HEK293 (cell line): ENCODE data around the gene OPA3.

ENCODE experiments used
- HOXD13 ChIP-seq: sonication (generic); formaldehyde crosslinking; IDR thresholded peaks from 2 replicates; pipeline ENCODE4 v1.8.0; 2022; ENCODE audit warnings: missing genetic modification reagents, borderline replicate concordance
- IKZF3 ChIP-seq: fragments of 450-650 bp; IDR thresholded peaks from 2 replicates; pipeline ENCODE4 v1.5.0; 2018; ENCODE audit warnings: missing biosample characterization, mild to moderate bottlenecking, missing genetic modification characterization, moderate library complexity
- KLF1 ChIP-seq: fragments of 450-650 bp; formaldehyde crosslinking; IDR thresholded peaks from 2 replicates; pipeline ENCODE4 v1.5.1; 2016; ENCODE audit warnings: missing biosample characterization, missing genetic modification characterization
- KLF10 ChIP-seq: fragments of 450-650 bp; IDR thresholded peaks from 2 replicates; pipeline ENCODE4 v1.5.1; 2018; ENCODE audit warnings: missing biosample characterization, mild to moderate bottlenecking, missing genetic modification characterization
- PRDM1 ChIP-seq: fragments of 450-650 bp; formaldehyde crosslinking; IDR thresholded peaks from 2 replicates; pipeline ENCODE4; 2016; ENCODE audit warnings: missing biosample characterization, missing genetic modification characterization
- RBAK ChIP-seq: fragments of 450-650 bp; formaldehyde crosslinking; IDR thresholded peaks from 2 replicates; pipeline ENCODE4 v1.5.1; 2016; ENCODE audit warnings: missing biosample characterization, missing genetic modification characterization
- REPIN1 ChIP-seq: fragments of 450-650 bp; formaldehyde crosslinking; IDR thresholded peaks from 2 replicates; pipeline ENCODE4 v1.5.1; 2017; ENCODE audit warnings: missing biosample characterization, missing genetic modification characterization, low read depth
- SCRT1 ChIP-seq: fragments of 450-650 bp; formaldehyde crosslinking; IDR thresholded peaks from 2 replicates; pipeline ENCODE4 v1.5.1; 2016; ENCODE audit warnings: missing biosample characterization, missing genetic modification characterization, borderline replicate concordance
- SETDB1 ChIP-seq: IDR thresholded peaks from one replicate; pipeline ENCODE4 v1.6.1; 2017; ENCODE audit warnings: mild to moderate bottlenecking, low read length, moderate library complexity, mixed read lengths; ENCODE audit not compliant: insufficient read length
- SP3 ChIP-seq: fragments of 450-650 bp; formaldehyde crosslinking; IDR thresholded peaks from 2 replicates; pipeline ENCODE4 v1.5.1; 2016; ENCODE audit warnings: missing biosample characterization, missing genetic modification characterization
- WT1 ChIP-seq: fragments of 450-650 bp; formaldehyde crosslinking; IDR thresholded peaks from 2 replicates; pipeline ENCODE4 v1.5.1; 2016; ENCODE audit warnings: missing biosample characterization, missing genetic modification characterization
- ZFP3 ChIP-seq: fragments of 450-650 bp; formaldehyde crosslinking; IDR thresholded peaks from 2 replicates; pipeline ENCODE4 v1.5.1; 2016; ENCODE audit warnings: low read depth, missing biosample characterization, missing genetic modification characterization
- ZFP41 ChIP-seq: fragments of 450-650 bp; formaldehyde crosslinking; IDR thresholded peaks from 2 replicates; pipeline ENCODE4 v1.5.1; 2016; ENCODE audit warnings: missing biosample characterization, missing genetic modification characterization, borderline replicate concordance
- ZNF10 ChIP-seq: fragments of 450-650 bp; formaldehyde crosslinking; IDR thresholded peaks from 2 replicates; pipeline ENCODE4 v1.5.1; 2017; ENCODE audit warnings: missing biosample characterization, missing genetic modification characterization
- ZNF138 ChIP-seq: fragments of 450-650 bp; formaldehyde crosslinking; IDR thresholded peaks from 2 replicates; pipeline ENCODE4 v1.5.1; 2016; ENCODE audit warnings: missing biosample characterization, missing genetic modification characterization, borderline replicate concordance
- ZNF155 ChIP-seq: fragments of 450-650 bp; formaldehyde crosslinking; IDR thresholded peaks from 2 replicates; pipeline ENCODE4 v1.5.1; 2016; ENCODE audit warnings: missing biosample characterization, missing genetic modification characterization
- ZNF16 ChIP-seq: fragments of 450-650 bp; formaldehyde crosslinking; IDR thresholded peaks from 2 replicates; pipeline ENCODE4 v1.5.1; 2016; ENCODE audit warnings: low read depth, missing biosample characterization, missing genetic modification characterization
- ZNF174 ChIP-seq: fragments of 450-650 bp; formaldehyde crosslinking; IDR thresholded peaks from 2 replicates; pipeline ENCODE4 v1.5.0; 2017; ENCODE audit warnings: missing biosample characterization, mild to moderate bottlenecking, missing genetic modification characterization
- ZNF184 ChIP-seq: fragments of 450-650 bp; IDR thresholded peaks from 2 replicates; pipeline ENCODE4 v1.5.1; 2018; ENCODE audit warnings: missing biosample characterization, mild to moderate bottlenecking, missing genetic modification characterization
- ZNF37A ChIP-seq: fragments of 450-650 bp; IDR thresholded peaks from 2 replicates; pipeline ENCODE4 v1.5.1; 2018; ENCODE audit warnings: missing biosample characterization, missing genetic modification characterization
- ZNF394 ChIP-seq: fragments of 450-650 bp; formaldehyde crosslinking; IDR thresholded peaks from 2 replicates; pipeline ENCODE4 v1.5.1; 2016; ENCODE audit warnings: missing biosample characterization, missing genetic modification characterization, mild to moderate bottlenecking, moderate library complexity, borderline replicate concordance
- ZNF426 ChIP-seq: fragments of 450-650 bp; formaldehyde crosslinking; IDR thresholded peaks from 2 replicates; pipeline ENCODE4 v1.5.1; 2017; ENCODE audit warnings: missing biosample characterization, missing genetic modification characterization, mild to moderate bottlenecking, inconsistent platforms, moderate library complexity
- ZNF48 ChIP-seq: fragments of 450-650 bp; formaldehyde crosslinking; IDR thresholded peaks from 2 replicates; pipeline ENCODE4 v1.5.1; 2016; ENCODE audit warnings: missing biosample characterization, missing genetic modification characterization
- ZNF530 ChIP-seq: fragments of 450-650 bp; formaldehyde crosslinking; IDR thresholded peaks from 2 replicates; pipeline ENCODE4 v1.5.1; 2016; ENCODE audit warnings: low read depth, missing biosample characterization, missing genetic modification characterization
- ZNF544 ChIP-seq: fragments of 450-650 bp; formaldehyde crosslinking; IDR thresholded peaks from 2 replicates; pipeline ENCODE4 v1.5.0; 2017; ENCODE audit warnings: missing biosample characterization, missing genetic modification characterization
- ZNF555 ChIP-seq: fragments of 450-650 bp; formaldehyde crosslinking; conservative IDR thresholded peaks from 2 replicates; pipeline ENCODE4 v1.5.1; 2017; ENCODE audit warnings: missing biosample characterization, mild to moderate bottlenecking, missing genetic modification characterization, inconsistent platforms
- ZNF558 ChIP-seq: fragments of 450-650 bp; formaldehyde crosslinking; IDR thresholded peaks from 2 replicates; pipeline ENCODE4 v1.5.1; 2016; ENCODE audit warnings: missing biosample characterization, missing genetic modification characterization
- ZNF621 ChIP-seq: fragments of 450-650 bp; formaldehyde crosslinking; IDR thresholded peaks from 2 replicates; pipeline ENCODE4 v1.5.1; 2017; ENCODE audit warnings: missing biosample characterization, missing genetic modification characterization
- ZNF623 ChIP-seq: fragments of 450-650 bp; formaldehyde crosslinking; IDR thresholded peaks from 2 replicates; pipeline ENCODE4 v1.5.1; 2016; ENCODE audit warnings: missing biosample characterization, missing genetic modification characterization
- ZNF654 ChIP-seq: fragments of 450-650 bp; formaldehyde crosslinking; IDR thresholded peaks from 2 replicates; pipeline ENCODE4 v1.5.1; 2016; ENCODE audit warnings: low read depth, missing biosample characterization, missing genetic modification characterization
- ZNF658 ChIP-seq: fragments of 450-650 bp; formaldehyde crosslinking; IDR thresholded peaks from 2 replicates; pipeline ENCODE4; 2016; ENCODE audit warnings: missing biosample characterization, missing genetic modification characterization
- ZNF785 ChIP-seq: fragments of 450-650 bp; formaldehyde crosslinking; IDR thresholded peaks from 2 replicates; pipeline ENCODE4 v1.5.1; 2016; ENCODE audit warnings: missing biosample characterization, missing genetic modification characterization
- ZNF792 ChIP-seq: fragments of 450-650 bp; formaldehyde crosslinking; IDR thresholded peaks from 2 replicates; pipeline ENCODE4 v1.5.1; 2016; ENCODE audit warnings: missing biosample characterization, missing genetic modification characterization
- TF ChIP-seq, protein P1 (sequence below): fragments of 450-650 bp; formaldehyde crosslinking; IDR thresholded peaks from 2 replicates; pipeline ENCODE4 v1.5.1; 2017; ENCODE audit warnings: missing biosample characterization, missing genetic modification characterization
- TF ChIP-seq, protein P2 (sequence below): fragments of 450-650 bp; formaldehyde crosslinking; IDR thresholded peaks from 2 replicates; pipeline ENCODE4 v1.5.1; 2016; ENCODE audit warnings: missing biosample characterization, missing genetic modification characterization
- TF ChIP-seq, protein P3 (sequence below): fragments of 450-650 bp; formaldehyde crosslinking; IDR thresholded peaks from 2 replicates; pipeline ENCODE4 v1.5.1; 2016; ENCODE audit warnings: missing biosample characterization, missing genetic modification characterization

The OPA3 gene

DNA sequence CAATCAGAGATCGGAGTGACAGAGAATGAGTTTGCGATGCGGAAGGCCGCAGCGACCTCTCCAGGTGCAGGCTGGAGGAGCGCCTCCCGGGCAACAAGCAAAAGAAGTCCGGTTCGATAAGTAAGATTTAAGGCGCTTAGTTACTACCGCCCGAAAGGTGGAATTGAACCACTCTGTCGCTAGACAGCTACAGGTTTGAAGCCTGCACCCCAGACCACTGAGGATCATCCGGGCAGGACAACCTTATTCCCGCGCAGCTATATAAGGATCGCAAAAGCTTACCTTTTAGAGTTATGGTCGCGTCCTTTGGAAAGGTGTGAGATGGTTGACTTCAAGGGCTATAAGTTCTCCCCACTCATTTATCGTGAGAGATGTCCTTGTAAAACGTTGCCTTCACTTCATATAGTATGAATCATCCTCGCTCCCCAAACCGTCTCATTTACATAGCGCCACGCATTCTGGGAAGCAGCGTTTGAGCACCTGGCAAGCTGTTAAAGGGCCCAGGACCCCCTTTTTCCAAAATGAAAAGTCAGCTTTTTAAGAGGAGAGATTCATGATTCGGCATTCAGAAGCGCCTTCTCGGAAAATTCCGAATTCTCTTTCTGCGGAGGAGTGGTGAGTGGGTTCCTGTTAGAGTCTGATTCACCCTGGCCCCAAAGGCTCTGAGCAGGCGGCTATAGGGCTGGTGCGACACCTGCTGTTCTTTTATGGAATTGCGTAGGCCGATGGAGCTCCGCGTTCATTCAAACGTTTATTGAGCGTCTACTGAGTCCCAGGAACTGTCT is 106.0 kb downstream of the OPA3 start (continued):
- no peak for TF ChIP-seq ZNF10 (tag by site-specific recombination)
- TF ChIP-seq, protein P1, sequence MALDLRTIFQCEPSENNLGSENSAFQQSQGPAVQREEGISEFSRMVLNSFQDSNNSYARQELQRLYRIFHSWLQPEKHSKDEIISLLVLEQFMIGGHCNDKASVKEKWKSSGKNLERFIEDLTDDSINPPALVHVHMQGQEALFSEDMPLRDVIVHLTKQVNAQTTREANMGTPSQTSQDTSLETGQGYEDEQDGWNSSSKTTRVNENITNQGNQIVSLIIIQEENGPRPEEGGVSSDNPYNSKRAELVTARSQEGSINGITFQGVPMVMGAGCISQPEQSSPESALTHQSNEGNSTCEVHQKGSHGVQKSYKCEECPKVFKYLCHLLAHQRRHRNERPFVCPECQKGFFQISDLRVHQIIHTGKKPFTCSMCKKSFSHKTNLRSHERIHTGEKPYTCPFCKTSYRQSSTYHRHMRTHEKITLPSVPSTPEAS (tag by site-specific recombination) = 0 out of 2 replicates have a peak, but pooled peaks have one; percentile 54
- peak; percentile 67; the same call in 1 of the 2 replicates for TF ChIP-seq KLF10 (tag by site-specific recombination)
- peak; percentile 99 for TF ChIP-seq SCRT1 (tag by site-specific recombination)
- no peak for TF ChIP-seq REPIN1
- TF ChIP-seq ZNF792 = no peak
- TF ChIP-seq ZNF16 (tag by site-specific recombination) = no peak
- no peak for TF ChIP-seq ZNF555 (tag by site-specific recombination)
- TF ChIP-seq WT1 (tag by site-specific recombination) = no peak
- TF ChIP-seq ZNF544 (tag by site-specific recombination) = no peak
- no peak for TF ChIP-seq ZNF155 (tag by site-specific recombination)
- no peak for TF ChIP-seq ZNF658 (tag by site-specific recombination)
- TF ChIP-seq ZNF785 = no peak
- TF ChIP-seq ZNF138 = no peak
- no peak for TF ChIP-seq ZNF37A (tag by site-specific recombination)
- no peak; the same call in 1 of the 2 replicates for TF ChIP-seq PRDM1 (tag by site-specific recombination)
- no peak for TF ChIP-seq ZNF184 (tag by site-specific recombination)
- peak; percentile 56; the same call in 1 of the 2 replicates for TF ChIP-seq ZNF558
- TF ChIP-seq ZNF623 (tag by site-specific recombination) = no peak; the same call in 1 of the 2 replicates
- TF ChIP-seq, protein P2, sequence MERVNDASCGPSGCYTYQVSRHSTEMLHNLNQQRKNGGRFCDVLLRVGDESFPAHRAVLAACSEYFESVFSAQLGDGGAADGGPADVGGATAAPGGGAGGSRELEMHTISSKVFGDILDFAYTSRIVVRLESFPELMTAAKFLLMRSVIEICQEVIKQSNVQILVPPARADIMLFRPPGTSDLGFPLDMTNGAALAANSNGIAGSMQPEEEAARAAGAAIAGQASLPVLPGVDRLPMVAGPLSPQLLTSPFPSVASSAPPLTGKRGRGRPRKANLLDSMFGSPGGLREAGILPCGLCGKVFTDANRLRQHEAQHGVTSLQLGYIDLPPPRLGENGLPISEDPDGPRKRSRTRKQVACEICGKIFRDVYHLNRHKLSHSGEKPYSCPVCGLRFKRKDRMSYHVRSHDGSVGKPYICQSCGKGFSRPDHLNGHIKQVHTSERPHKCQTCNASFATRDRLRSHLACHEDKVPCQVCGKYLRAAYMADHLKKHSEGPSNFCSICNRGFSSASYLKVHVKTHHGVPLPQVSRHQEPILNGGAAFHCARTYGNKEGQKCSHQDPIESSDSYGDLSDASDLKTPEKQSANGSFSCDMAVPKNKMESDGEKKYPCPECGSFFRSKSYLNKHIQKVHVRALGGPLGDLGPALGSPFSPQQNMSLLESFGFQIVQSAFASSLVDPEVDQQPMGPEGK = peak; percentile 45; the same call in 1 of the 2 replicates
- TF ChIP-seq KLF1 (tag by site-specific recombination) = peak; percentile 31; the same call in 1 of the 2 replicates
- TF ChIP-seq ZNF394 (tag by site-specific recombination) = peak; percentile 67; the same call in 1 of the 2 replicates
- no peak for TF ChIP-seq ZNF530 (tag by site-specific recombination)
- peak; percentile 97 for TF ChIP-seq ZNF654
- TF ChIP-seq ZNF621 (tag by site-specific recombination) = no peak
- no peak for TF ChIP-seq ZNF174 (tag by site-specific recombination)
- no peak for TF ChIP-seq ZNF48 (tag by site-specific recombination)
- TF ChIP-seq SETDB1 = peak; percentile 27
- no peak for TF ChIP-seq HOXD13 (CRISPR knock-in tag)
- peak; percentile 68 for TF ChIP-seq SP3
- no peak for TF ChIP-seq ZFP3 (tag by site-specific recombination)
- 0 out of 2 replicates have a peak, but pooled peaks have one; percentile 8 for TF ChIP-seq IKZF3 (tag by site-specific recombination)
- TF ChIP-seq, protein P3, sequence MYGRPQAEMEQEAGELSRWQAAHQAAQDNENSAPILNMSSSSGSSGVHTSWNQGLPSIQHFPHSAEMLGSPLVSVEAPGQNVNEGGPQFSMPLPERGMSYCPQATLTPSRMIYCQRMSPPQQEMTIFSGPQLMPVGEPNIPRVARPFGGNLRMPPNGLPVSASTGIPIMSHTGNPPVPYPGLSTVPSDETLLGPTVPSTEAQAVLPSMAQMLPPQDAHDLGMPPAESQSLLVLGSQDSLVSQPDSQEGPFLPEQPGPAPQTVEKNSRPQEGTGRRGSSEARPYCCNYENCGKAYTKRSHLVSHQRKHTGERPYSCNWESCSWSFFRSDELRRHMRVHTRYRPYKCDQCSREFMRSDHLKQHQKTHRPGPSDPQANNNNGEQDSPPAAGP (tag by site-specific recombination) = peak; percentile 58
- TF ChIP-seq ZNF426 (tag by site-specific recombination) = no peak
- no peak for TF ChIP-seq ZFP41 (tag by site-specific recombination)
- no peak for TF ChIP-seq RBAK (tag by site-specific recombination)
